GM12801 (cell line): ENCODE data around the gene ZNF611.

Experiments
- CTCF ChIP-seq: IDR thresholded peaks from one replicate; pipeline ENCODE4 v1.5.1; 2011; ENCODE audit warnings: control low read depth; ENCODE audit not compliant: insufficient read length; ENCODE audit errors: extremely low read depth

Gene ZNF611

GRCh38 chr19:52691215-52691610 is 43.6 kb downstream of the ZNF611 start:
- no peak for TF ChIP-seq CTCF

- TF ChIP-seq CTCF = no peak
Measured at GRCh38 chr19:52690369-52691214, 44.3 kb downstream of the ZNF611 start.

GRCh38 chr19:52689843-52690368 is 44.9 kb downstream of the ZNF611 start:
- TF ChIP-seq CTCF = no peak

GRCh38 chr19:52688335-52688734 is 46.5 kb downstream of the ZNF611 start:
- TF ChIP-seq CTCF = no peak

GRCh38 chr19:52687684-52688083 is 47.2 kb downstream of the ZNF611 start:
- no peak for TF ChIP-seq CTCF

- no peak for TF ChIP-seq CTCF
Measured at GRCh38 chr19:52685811-52686210, 49.0 kb downstream of the ZNF611 start.

GRCh38 chr19:52679598-52679997 is 55.2 kb downstream of the ZNF611 start:
- TF ChIP-seq CTCF = no peak
